Measurements from ENCODE around the gene SLITRK4. TPM values are rescaled to one million over a fixed set of nuclear protein-coding genes. Genes with fewer than 3 reads are reported as not detected.

Gene SLITRK4
- total and polyA plus RNA-seq, 2 of the 13 experiments (the other 11 are each of a cell fraction or from before 2014, with no cell fraction given), result not detected

DNA sequence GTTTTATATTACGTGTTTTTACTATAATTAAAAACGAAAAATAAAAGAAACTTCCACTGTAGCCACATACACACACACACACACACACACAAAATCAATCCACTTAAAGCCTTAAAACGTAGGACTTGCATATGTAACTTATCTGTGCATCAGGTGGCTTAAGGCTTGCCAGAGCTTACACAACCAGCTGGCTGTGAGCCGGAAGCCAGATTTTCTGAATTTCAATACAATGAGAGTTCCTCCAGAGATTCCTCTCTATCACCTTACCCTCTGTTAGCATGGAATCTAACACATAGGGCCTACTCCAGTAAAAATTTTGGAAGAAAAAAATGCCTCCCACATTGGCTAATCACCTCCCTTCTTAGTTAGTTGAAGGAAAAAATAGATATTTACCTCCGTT, 27.9 kb upstream of the SLITRK4 start:
- no peak for ATAC-seq
- Histone ChIP-seq H3K79me2 (ENCODE audit: insufficient read depth, low read length) (no peaks in the 10 kb centered on the region), H3K27ac (ENCODE audit: extremely low read length, insufficient read depth, low read length) (no peak overlapping the region), H3K4me1 (ENCODE audit: insufficient read depth, low read length) (no peaks in the 10 kb centered on the region), H3K4me2 (ENCODE audit: low read depth, low read length) (no peak overlapping the region), H2AFZ (ENCODE audit: low read length) (no peak overlapping the region), H3K9me3 (ENCODE audit: low read length) (no peaks in the 10 kb centered on the region), H3K9ac (ENCODE audit: insufficient read depth, low read depth, low read length) (no peak overlapping the region), H3K36me3 (replicated peaks in 1 of 2; ENCODE audit: control insufficient read depth in 1 of 2, insufficient read depth in 2 of 2, low read length in 2 of 2) (no peaks in the 10 kb centered on the region), H4K20me1 (ENCODE audit: insufficient read depth, low read length) (no peaks in the 10 kb centered on the region), H3K4me3 (replicated peaks in 1 of 3; ENCODE audit: insufficient read depth in 1 of 3, low read depth in 2 of 3, low read length in 3 of 3) (no peak overlapping the region), H3K27me3 (ENCODE audit: control insufficient read depth in 1 of 2, insufficient read depth in 2 of 2, low read length in 2 of 2) (no peaks in the 10 kb centered on the region)
- in situ Hi-C loops (cut with HindIII; ENCODE audit: extremely low pct_ligation_motif_present, low pct_unique_long_range_greater_than_20kb) (no loop called here), intact Hi-C loops (cut with micrococcal nuclease; ENCODE audit: unreplicated experiment) (no loop called here)
- TF ChIP-seq ZC3H4 (CRISPR knock-in tag; IDR thresholded peaks at IDR 0.05; ENCODE audit: borderline replicate concordance) (no peak), KLF13 (CRISPR knock-in tag; IDR thresholded peaks at IDR 0.05) (no peak), NFKB2 (CRISPR knock-in tag; IDR thresholded peaks at IDR 0.05; ENCODE audit: borderline replicate concordance) (no peak), ZNF547 (CRISPR knock-in tag; IDR thresholded peaks at IDR 0.05) (no peak), KDM3A (CRISPR knock-in tag; IDR thresholded peaks at IDR 0.05; ENCODE audit: low read depth) (no peak), HOXD1 (CRISPR knock-in tag; IDR thresholded peaks at IDR 0.05) (no peak)
- TF ChIP-seq, protein P1, sequence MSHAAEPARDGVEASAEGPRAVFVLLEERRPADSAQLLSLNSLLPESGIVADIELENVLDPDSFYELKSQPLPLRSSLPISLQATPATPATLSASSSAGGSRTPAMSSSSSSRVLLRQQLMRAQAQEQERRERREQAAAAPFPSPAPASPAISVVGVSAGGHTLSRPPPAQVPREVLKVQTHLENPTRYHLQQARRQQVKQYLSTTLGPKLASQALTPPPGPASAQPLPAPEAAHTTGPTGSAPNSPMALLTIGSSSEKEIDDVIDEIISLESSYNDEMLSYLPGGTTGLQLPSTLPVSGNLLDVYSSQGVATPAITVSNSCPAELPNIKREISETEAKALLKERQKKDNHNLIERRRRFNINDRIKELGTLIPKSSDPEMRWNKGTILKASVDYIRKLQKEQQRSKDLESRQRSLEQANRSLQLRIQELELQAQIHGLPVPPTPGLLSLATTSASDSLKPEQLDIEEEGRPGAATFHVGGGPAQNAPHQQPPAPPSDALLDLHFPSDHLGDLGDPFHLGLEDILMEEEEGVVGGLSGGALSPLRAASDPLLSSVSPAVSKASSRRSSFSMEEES (CRISPR knock-in tag; IDR thresholded peaks at IDR 0.05), result no peak
- no peak for FAIRE-seq
- BruUV-seq (replicated peaks), result no TSS peak
- CTCF ChIA-PET (ENCODE audit: low intra/inter-chr PET ratio, low total read pairs), result interaction anchor here (1.1 kb wide), 1 partner anchor 1527 kb away, joined by 4 read pairs; no protein-coding TSS in a partner anchor
- DNase-seq (ENCODE audit: low spot score), result no peak
- POLR2A ChIA-PET, result no interaction called here
- WGBS (ENCODE audit: low lambda C conversion rate), result 1% methylated on average over 5 of the region's 5 CpGs

DNA sequence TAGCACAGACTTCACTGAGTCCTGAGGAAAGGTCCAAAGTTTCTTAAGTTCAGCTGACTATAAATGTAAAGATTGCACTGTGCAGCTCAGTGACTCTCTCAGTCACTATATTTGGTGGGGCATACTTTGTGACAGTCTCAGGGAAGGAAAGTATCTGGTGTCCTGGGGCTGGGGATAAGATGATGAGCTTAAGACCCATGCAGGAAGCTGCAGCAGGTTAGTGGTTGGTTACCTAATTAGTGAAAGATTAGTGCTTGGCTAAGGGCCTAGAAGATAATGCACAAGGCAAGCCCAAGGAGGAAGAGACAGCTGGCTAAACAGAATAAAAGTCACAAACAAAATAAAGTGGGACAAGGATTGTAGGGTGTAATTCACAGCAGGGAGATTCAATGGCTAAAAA, 25.4 kb upstream of the SLITRK4 start:
- DNase-seq (ENCODE audit: low spot score), result no peak
- BruUV-seq (replicated peaks), result no TSS peak
- H3K27ac ChIP-seq (ENCODE audit: extremely low read length, insufficient read depth, low read length), result no peak overlapping the region
- H3K9me3 ChIP-seq (ENCODE audit: low read length), result no peaks in the 10 kb centered on the region
- ChIA-PET POLR2A (no interaction called here), CTCF (ENCODE audit: low intra/inter-chr PET ratio, low total read pairs) (no interaction called here)
- no peaks in the 10 kb centered on the region for H3K4me1 ChIP-seq (ENCODE audit: insufficient read depth, low read length)
- intact Hi-C loops (cut with micrococcal nuclease; ENCODE audit: unreplicated experiment), result no loop called here
- no peak overlapping the region for H3K4me2 ChIP-seq (ENCODE audit: low read depth, low read length)
- FAIRE-seq, result no peak
- ATAC-seq, result no peak
- no peaks in the 10 kb centered on the region for H3K27me3 ChIP-seq (ENCODE audit: control insufficient read depth in 1 of 2, insufficient read depth in 2 of 2, low read length in 2 of 2)
- no peaks in the 10 kb centered on the region for H4K20me1 ChIP-seq (ENCODE audit: insufficient read depth, low read length)
- no peak overlapping the region for H2AFZ ChIP-seq (ENCODE audit: low read length)
- in situ Hi-C loops (cut with HindIII; ENCODE audit: extremely low pct_ligation_motif_present, low pct_unique_long_range_greater_than_20kb), result no loop called here
- H3K4me3 ChIP-seq (replicated peaks in 1 of 3; ENCODE audit: insufficient read depth in 1 of 3, low read depth in 2 of 3, low read length in 3 of 3), result no peak overlapping the region
- no peaks in the 10 kb centered on the region for H3K36me3 ChIP-seq (replicated peaks in 1 of 2; ENCODE audit: control insufficient read depth in 1 of 2, insufficient read depth in 2 of 2, low read length in 2 of 2)
- no peaks in the 10 kb centered on the region for H3K79me2 ChIP-seq (ENCODE audit: insufficient read depth, low read length)
- H3K9ac ChIP-seq (ENCODE audit: insufficient read depth, low read depth, low read length), result no peak overlapping the region
- no peak for TF ChIP-seq SP1 (IDR thresholded peaks at IDR 0.05)
- no peak for TF ChIP-seq SP1 (CRISPR knock-in tag; IDR thresholded peaks at IDR 0.05)
- TF ChIP-seq, protein P2, sequence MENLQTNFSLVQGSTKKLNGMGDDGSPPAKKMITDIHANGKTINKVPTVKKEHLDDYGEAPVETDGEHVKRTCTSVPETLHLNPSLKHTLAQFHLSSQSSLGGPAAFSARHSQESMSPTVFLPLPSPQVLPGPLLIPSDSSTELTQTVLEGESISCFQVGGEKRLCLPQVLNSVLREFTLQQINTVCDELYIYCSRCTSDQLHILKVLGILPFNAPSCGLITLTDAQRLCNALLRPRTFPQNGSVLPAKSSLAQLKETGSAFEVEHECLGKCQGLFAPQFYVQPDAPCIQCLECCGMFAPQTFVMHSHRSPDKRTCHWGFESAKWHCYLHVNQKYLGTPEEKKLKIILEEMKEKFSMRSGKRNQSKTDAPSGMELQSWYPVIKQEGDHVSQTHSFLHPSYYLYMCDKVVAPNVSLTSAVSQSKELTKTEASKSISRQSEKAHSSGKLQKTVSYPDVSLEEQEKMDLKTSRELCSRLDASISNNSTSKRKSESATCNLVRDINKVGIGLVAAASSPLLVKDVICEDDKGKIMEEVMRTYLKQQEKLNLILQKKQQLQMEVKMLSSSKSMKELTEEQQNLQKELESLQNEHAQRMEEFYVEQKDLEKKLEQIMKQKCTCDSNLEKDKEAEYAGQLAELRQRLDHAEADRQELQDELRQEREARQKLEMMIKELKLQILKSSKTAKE (CRISPR knock-in tag; IDR thresholded peaks at IDR 0.05; ENCODE audit: borderline replicate concordance), result no peak
- no peak for TF ChIP-seq JARID2 (CRISPR knock-in tag; IDR thresholded peaks at IDR 0.05; ENCODE audit: insufficient replicate concordance)
- TF ChIP-seq, protein P3, sequence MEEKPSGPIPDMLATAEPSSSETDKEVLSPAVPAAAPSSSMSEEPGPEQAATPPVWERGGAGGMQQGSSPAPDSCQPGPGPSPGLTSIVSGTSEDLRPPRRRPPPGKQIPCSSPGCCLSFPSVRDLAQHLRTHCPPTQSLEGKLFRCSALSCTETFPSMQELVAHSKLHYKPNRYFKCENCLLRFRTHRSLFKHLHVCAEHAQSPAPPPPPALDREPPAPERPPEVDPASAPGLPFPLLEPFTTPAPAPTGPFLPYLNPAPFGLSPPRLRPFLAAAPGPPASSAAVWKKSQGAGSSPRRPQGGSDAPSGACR (CRISPR knock-in tag; IDR thresholded peaks at IDR 0.05), result no peak
- no peak for TF ChIP-seq NBN (conservative IDR thresholded peaks at IDR 0.05)
- TF ChIP-seq KDM3A (CRISPR knock-in tag; IDR thresholded peaks at IDR 0.05; ENCODE audit: low read depth), result no peak

Data from HepG2 (cell line).